Kidney (tissue), 14 donors: ENCODE results near the gene OXLD1. TPM values are rescaled to one million over a fixed set of nuclear protein-coding genes. Genes with fewer than 3 reads are reported as not detected.

Experiments
- DNase-seq, 5 donors: peaks; one replicate each; pipeline ENCODE4 v3.0.0-alpha.2; 2013 to 2020
- FAIRE-seq: peaks from 2 replicates; lab custom pipeline; 2012; peaks lifted over from hg19 to GRCh38; lab: Jason Lieb, UNC
- H3K27ac ChIP-seq, 2 donors: one replicate each; pipeline ENCODE4 v1.7.0; 2013; ENCODE audit warnings: low read depth in 2 of 2, low read length in 2 of 2, inconsistent platforms in 1 of 2
- H3K27me3 ChIP-seq: one replicate; pipeline ENCODE4 v1.7.1; 2013; ENCODE audit warnings: low read length, inconsistent platforms; ENCODE audit not compliant: control insufficient read depth, insufficient read depth
- H3K36me3 ChIP-seq, 3 donors: one replicate each; pipeline versions ENCODE4 v1.7.0 to v1.7.1; 2013; ENCODE audit warnings: low read length in 3 of 3, control low read depth in 1 of 3, inconsistent platforms in 1 of 3; ENCODE audit not compliant: insufficient read depth in 3 of 3, control insufficient read depth in 2 of 3
- H3K4me1 ChIP-seq, 3 donors: one replicate each; pipeline versions ENCODE4 v1.7.0 to v1.7.1; 2013; ENCODE audit warnings: low read length in 3 of 3, inconsistent platforms in 1 of 3, low read depth in 1 of 3; ENCODE audit not compliant: control insufficient read depth in 2 of 3, insufficient read depth in 2 of 3
- H3K4me3 ChIP-seq, 3 donors: one replicate each; pipeline versions ENCODE4 v1.7.0 to v1.8.1; 2013; ENCODE audit warnings: low read length in 3 of 3, control low read depth in 1 of 3, inconsistent platforms in 1 of 3
- H3K9ac ChIP-seq, 3 donors: one replicate each; pipeline versions ENCODE4 v1.7.0 to v1.7.1; 2013; ENCODE audit warnings: low read length in 3 of 3, control low read depth in 1 of 3, inconsistent platforms in 1 of 3
- H3K9me3 ChIP-seq, 3 donors: one replicate each; pipeline versions ENCODE4 v1.7.0 to v1.7.1; 2013; ENCODE audit warnings: low read length in 3 of 3, control low read depth in 1 of 3, inconsistent platforms in 1 of 3; ENCODE audit not compliant: control insufficient read depth in 2 of 3, insufficient read depth in 1 of 3
- CTCF ChIP-seq: IDR thresholded peaks from 3 replicates; pipeline ENCODE4 v1.5.1; 2012; ENCODE audit warnings: mild to moderate bottlenecking, moderate library complexity, borderline replicate concordance; ENCODE audit not compliant: insufficient read depth; ENCODE audit errors: extremely low read depth
- intact Hi-C: fragments of 100-400 bp; cut with DNase I; formaldehyde crosslinking; loops from one replicate; pipeline ENCODE4 v1.11.1; 2022
- polyA plus RNA-seq: library from polyadenylated mRNA; stranded (reverse); fragments of 350-450 nt; fragmentation: Illumina TruSeq; extraction: RNeasy Lipid Tissue Mini Kit (QIAGEN cat#74804); gene quantifications from one replicate; pipeline ENCODE4 v1.2.3, GENCODE V29; 2014; ENCODE audit warnings: low read depth, low replicate concordance; ENCODE audit not compliant: insufficient read depth
- total RNA-seq: library from RNA; stranded (reverse); fragmentation: NEBNext Ultra II Directional; extraction: Animal tissue kit (Norgen Biotek cat#: 25700); gene quantifications from one replicate; pipeline ENCODE4 v1.2.1, GENCODE V29; 2021
- donor health status: control.
- donor health status: control.
- donor health status: control.
- donor health status: control.
- donor health status: control.
- donor health status: DM: yes; HTN: yes; CAD: no.
- donor health status: Normal renal cell carcinoma (clear cell type).

Gene OXLD1
- total and polyA plus RNA-seq, 2 donors from 2014 or later = 28.2 to 51.9 TPM

- H3K4me3 ChIP-seq = no peak overlapping the region
- no peak overlapping the region for H3K9ac ChIP-seq
- FAIRE-seq (no peak), DNase-seq (peak in 4 of 5 donors; percentile 58 to 79 (median 71))
- H3K36me3 ChIP-seq = no peaks in the 10 kb centered on the region
- peaks cover 0 to 2% (median 0%) of the 10 kb centered on the region in 3 donors for H3K4me1 ChIP-seq
- H3K27me3 ChIP-seq = peaks cover 6% of the 10 kb centered on the region
- peaks cover 0 to 1% (median 0%) of the 10 kb centered on the region in 3 donors for H3K9me3 ChIP-seq
- intact Hi-C loops = no loop called here
- no peak overlapping the region for H3K27ac ChIP-seq
- TF ChIP-seq CTCF = no peak
These were observed 13.3 kb downstream of the OXLD1 start for GRCh38 chr17:81652906-81653771.

- Histone ChIP-seq H3K36me3 (no peaks in the 10 kb centered on the region), H3K9me3 (peaks cover 0 to 1% (median 0%) of the 10 kb centered on the region in 3 donors), H3K27ac (no peak overlapping the region), H3K9ac (no peak overlapping the region), H3K4me1 (no peaks in the 10 kb centered on the region), H3K27me3 (peaks cover 11% of the 10 kb centered on the region), H3K4me3 (no peak overlapping the region)
- intact Hi-C loops = no loop called here
- FAIRE-seq (no peak), DNase-seq (no peak)
- TF ChIP-seq CTCF = no peak
These were observed 14.7 kb downstream of the OXLD1 start for GRCh38 chr17:81651692-81652091.

GRCh38 chr17:81650951-81651350 lies 15.5 kb downstream of the OXLD1 start:
- Histone ChIP-seq H3K36me3 (no peaks in the 10 kb centered on the region), H3K4me1 (no peaks in the 10 kb centered on the region), H3K9ac (no peak overlapping the region), H3K9me3 (peaks cover 0 to 1% (median 0%) of the 10 kb centered on the region in 3 donors), H3K27me3 (peaks cover 11% of the 10 kb centered on the region), H3K4me3 (no peak overlapping the region), H3K27ac (no peak overlapping the region)
- no peak for FAIRE-seq
- TF ChIP-seq CTCF = no peak
- no peak for DNase-seq
- intact Hi-C loops = no loop called here
